ENCODE data around the gene TSHZ2.

Gene TSHZ2

GRCh38 chr20:53330601-53331140 lies 358.5 kb downstream of the TSHZ2 start:
- DNase-seq = no peak

- DNase-seq = no peak
These were observed 359.2 kb downstream of the TSHZ2 start for GRCh38 chr20:53331151-53331973.

GRCh38 chr20:53332022-53332837 lies 360.1 kb downstream of the TSHZ2 start:
- DNase-seq = no peak

- no peak for DNase-seq
These were observed 362.7 kb downstream of the TSHZ2 start for GRCh38 chr20:53334861-53335260.

GRCh38 chr20:53335555-53335954 lies 363.4 kb downstream of the TSHZ2 start:
- DNase-seq = no peak

GRCh38 chr20:53336892-53337291 lies 364.7 kb downstream of the TSHZ2 start:
- DNase-seq = peak; percentile 6

- DNase-seq = no peak
These were observed 365.4 kb downstream of the TSHZ2 start for GRCh38 chr20:53337390-53338101.

GRCh38 chr20:53338716-53339115 lies 366.6 kb downstream of the TSHZ2 start:
- no peak for DNase-seq

- DNase-seq = no peak
These were observed 370.3 kb downstream of the TSHZ2 start for GRCh38 chr20:53342429-53342828.

GRCh38 chr20:53343448-53343847 lies 371.3 kb downstream of the TSHZ2 start:
- no peak for DNase-seq

- DNase-seq = no peak
These were observed 372.7 kb downstream of the TSHZ2 start for GRCh38 chr20:53344891-53345290.

GRCh38 chr20:53345536-53346334 lies 373.6 kb downstream of the TSHZ2 start:
- no peak for DNase-seq

GRCh38 chr20:53346335-53346648 lies 374.1 kb downstream of the TSHZ2 start:
- DNase-seq = no peak

GRCh38 chr20:53349730-53350129 lies 377.6 kb downstream of the TSHZ2 start:
- DNase-seq = no peak

GRCh38 chr20:53352727-53353440 lies 380.7 kb downstream of the TSHZ2 start:
- DNase-seq = no peak

GRCh38 chr20:53354314-53354713 lies 382.2 kb downstream of the TSHZ2 start:
- DNase-seq = no peak

- DNase-seq = no peak
These were observed 383.6 kb downstream of the TSHZ2 start for GRCh38 chr20:53355790-53356189.

GRCh38 chr20:53359425-53359824 lies 387.3 kb downstream of the TSHZ2 start:
- DNase-seq = no peak

- DNase-seq = no peak
These were observed 388.7 kb downstream of the TSHZ2 start for GRCh38 chr20:53360852-53361251.

GRCh38 chr20:53362736-53363135 lies 390.6 kb downstream of the TSHZ2 start:
- DNase-seq = no peak

GRCh38 chr20:53364646-53365045 lies 392.5 kb downstream of the TSHZ2 start:
- no peak for DNase-seq

- DNase-seq = no peak
These were observed 392.9 kb downstream of the TSHZ2 start for GRCh38 chr20:53365076-53365475.

Measured in RPMI8226 (cell line).